A549 treated with Mapracorat at 1 μM for 4 hours (cell line): ENCODE data around the gene ABCB10. TPM values are rescaled to one million over a fixed set of nuclear protein-coding genes. Genes with fewer than 3 reads are reported as not detected.

ENCODE experiments used
- total RNA-seq: library from RNA; stranded (reverse); fragments of 200-300 nt; extraction: Qiagen RNA extraction; gene quantifications from 5 replicates; pipeline ENCODE4 v1.2.3, GENCODE V29; 2022

Gene ABCB10
- total RNA-seq, result 16.5 to 20.4 TPM (median 19.0 TPM) in 5 replicates

GRCh38 chr1:229558460-229559335 lies at the start of gene ABCB10:
Gene ABCB10, minus strand, starts transcription at chr1:229558707. Its CDS starts 55 bp downstream, at chr1:229558652.

DNA sequence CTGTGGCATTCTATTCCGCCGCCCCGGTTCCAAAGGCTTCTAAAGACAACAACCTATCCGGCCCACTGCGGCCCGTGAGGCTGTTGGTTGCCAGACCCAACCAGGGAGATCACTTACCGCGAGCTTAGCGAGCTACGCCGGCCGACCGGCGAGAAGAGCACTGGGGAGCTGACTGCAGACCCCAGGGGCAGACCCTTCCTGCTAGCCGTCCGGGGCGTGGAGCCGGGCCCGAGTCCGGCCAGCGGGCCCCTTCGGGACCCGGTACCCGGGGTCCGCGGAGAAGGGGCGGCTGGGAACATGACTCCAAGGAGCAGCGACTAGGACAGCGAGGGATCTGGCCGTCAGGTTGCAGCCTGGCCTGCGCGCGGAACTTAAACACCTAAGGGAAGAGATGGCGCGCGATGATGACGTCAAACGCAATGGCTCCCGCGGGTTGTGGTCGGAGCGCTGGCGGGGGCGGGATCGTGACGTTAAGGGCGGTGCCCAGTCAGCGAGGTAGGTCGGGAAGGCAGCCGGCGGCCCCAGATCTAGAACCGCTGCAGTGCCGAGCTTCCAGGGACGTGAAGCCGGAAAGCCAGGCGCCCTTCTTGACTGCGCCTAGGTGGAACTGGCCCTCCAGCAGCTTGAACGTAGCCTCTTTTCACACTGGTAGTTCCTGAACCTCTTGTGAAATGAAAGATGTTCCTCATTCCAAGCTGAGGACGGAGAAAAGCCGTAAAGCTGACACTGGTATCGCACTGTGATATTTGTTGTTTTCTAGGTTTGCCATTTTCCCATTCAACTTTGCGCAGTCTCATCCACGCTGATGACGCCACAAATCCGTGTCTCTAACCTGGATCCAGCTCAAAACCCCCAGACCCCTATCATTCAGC lies 50.3 kb downstream of the ABCB10 start, which contains the start of gene NUP133:
TSS of gene NUP133 (minus strand) at position 391 of the 872 bp plus-strand sequence. CDS start at position 299, 92 bp downstream.

Other genes with a start within 250 kb of the ABCB10 start
- gene CCSAP, start 215.7 kb downstream of the ABCB10 start, total RNA-seq, result 5.1 to 6.2 TPM (median 5.7 TPM) in 5 replicates
- 0.12 TPM in 2 of 5 replicates, not detected in the others for gene ACTA1, start 124.6 kb downstream of the ABCB10 start, total RNA-seq
- 16.5 to 23.3 TPM (median 20.9 TPM) in 5 replicates for gene NUP133, start 50.4 kb downstream of the ABCB10 start, total RNA-seq
- gene TAF5L, start 67.4 kb upstream of the ABCB10 start, total RNA-seq, result 21.8 to 24.2 TPM (median 22.4 TPM) in 5 replicates
- 11.9 to 15.4 TPM (median 14.6 TPM) in 5 replicates for gene URB2, start 67.5 kb upstream of the ABCB10 start, total RNA-seq